ENCODE measurements around the gene TRPV2. TPM values are rescaled to one million over a fixed set of nuclear protein-coding genes. Genes with fewer than 3 reads are reported as not detected.
A peak's percentile ranks its signal among the peaks of the same experiment; 100 is the strongest.

TRPV2 gene
- total RNA-seq, 1 donor from 2014 or later = 8.4 TPM

GRCh38 chr17:16463358-16464302 lies 48.3 kb downstream of the TRPV2 start:
- H3K9ac ChIP-seq (ENCODE audit: low read depth in 1 of 3, low read length in 3 of 3) = no peak overlapping the region
- H3K4me3 ChIP-seq (ENCODE audit: low read length in 3 of 3) = no peak overlapping the region
- H3K27ac ChIP-seq (ENCODE audit: low read depth, low read length) = no peak overlapping the region
- H3K4me1 ChIP-seq (ENCODE audit: control insufficient read depth in 3 of 3, insufficient read depth in 3 of 3, low read length in 3 of 3) = peaks cover 9 to 17% (median 14%) of the 10 kb centered on the region in 3 donors
- no peaks in the 10 kb centered on the region for H3K27me3 ChIP-seq (ENCODE audit: control insufficient read depth in 3 of 3, insufficient read depth in 3 of 3, low read length in 3 of 3)
- H3K36me3 ChIP-seq (ENCODE audit: control insufficient read depth in 3 of 3, insufficient read depth in 3 of 3, low read length in 3 of 3) = peaks cover 0 to 4% (median 0%) of the 10 kb centered on the region in 3 donors
- no peaks in the 10 kb centered on the region for H3K9me3 ChIP-seq (ENCODE audit: control insufficient read depth in 3 of 3, low read length in 3 of 3)

DNA sequence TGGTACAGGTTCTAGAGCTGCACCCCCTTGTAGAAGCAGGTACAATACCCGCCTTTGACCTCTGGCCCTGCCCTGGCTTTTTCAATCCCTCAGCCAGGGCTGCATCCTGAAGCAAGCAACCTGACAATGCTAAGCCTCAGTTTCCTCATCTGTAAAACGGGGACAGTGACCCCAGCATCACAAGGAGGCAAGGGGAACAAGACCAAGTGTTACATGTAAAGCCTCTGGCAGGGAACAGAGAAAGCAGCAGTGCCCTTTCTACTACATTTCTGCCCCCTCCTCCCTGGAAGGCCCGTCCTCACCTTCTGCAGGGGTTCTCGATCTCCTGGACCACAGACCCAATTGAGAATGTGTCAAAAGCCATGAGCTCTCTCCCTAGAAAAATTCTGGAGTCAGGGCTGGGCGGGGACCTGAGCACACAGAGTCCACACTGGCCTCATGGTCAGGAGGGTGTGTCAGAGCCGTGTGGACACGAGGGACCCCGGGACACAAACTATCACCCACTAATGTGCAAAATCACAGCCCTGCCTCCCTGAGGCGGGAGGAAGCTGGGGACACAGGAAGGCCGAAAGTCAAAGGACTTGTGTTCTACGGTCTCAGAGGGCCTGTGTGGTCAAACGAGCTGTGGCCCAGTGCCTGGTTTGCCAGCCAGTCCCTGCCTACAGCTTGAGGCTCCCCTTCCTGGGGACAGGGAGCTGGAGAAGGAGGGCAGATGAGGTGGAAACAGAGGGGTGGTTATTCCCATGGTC lies 49.1 kb downstream of the TRPV2 start:
- Histone ChIP-seq H3K27me3 (ENCODE audit: control insufficient read depth in 3 of 3, insufficient read depth in 3 of 3, low read length in 3 of 3) (no peaks in the 10 kb centered on the region), H3K4me3 (ENCODE audit: low read length in 3 of 3) (no peak overlapping the region), H3K27ac (ENCODE audit: low read depth, low read length) (no peak overlapping the region), H3K9ac (ENCODE audit: low read depth in 1 of 3, low read length in 3 of 3) (no peak overlapping the region), H3K9me3 (ENCODE audit: control insufficient read depth in 3 of 3, low read length in 3 of 3) (no peaks in the 10 kb centered on the region), H3K4me1 (ENCODE audit: control insufficient read depth in 3 of 3, insufficient read depth in 3 of 3, low read length in 3 of 3) (peaks cover 9 to 17% (median 15%) of the 10 kb centered on the region in 3 donors), H3K36me3 (ENCODE audit: control insufficient read depth in 3 of 3, insufficient read depth in 3 of 3, low read length in 3 of 3) (peaks cover 0 to 4% (median 0%) of the 10 kb centered on the region in 3 donors)

DNA sequence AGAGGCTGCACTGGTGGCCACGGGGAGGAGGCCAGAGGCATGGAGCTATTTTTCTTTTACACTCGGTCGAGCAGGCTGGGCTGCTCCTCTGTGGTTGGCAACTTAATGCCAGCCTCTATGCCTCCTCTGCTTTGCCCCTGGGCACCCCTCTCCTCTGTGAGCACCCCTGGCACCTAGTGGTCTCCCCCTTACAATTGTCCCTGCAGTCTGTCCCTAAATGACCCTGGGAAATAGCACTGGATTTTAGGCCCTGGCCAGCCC lies 49.6 kb downstream of the TRPV2 start:
- H3K4me3 ChIP-seq (ENCODE audit: low read length in 3 of 3) = no peak overlapping the region
- peaks cover 0 to 4% (median 0%) of the 10 kb centered on the region in 3 donors for H3K36me3 ChIP-seq (ENCODE audit: control insufficient read depth in 3 of 3, insufficient read depth in 3 of 3, low read length in 3 of 3)

DNA sequence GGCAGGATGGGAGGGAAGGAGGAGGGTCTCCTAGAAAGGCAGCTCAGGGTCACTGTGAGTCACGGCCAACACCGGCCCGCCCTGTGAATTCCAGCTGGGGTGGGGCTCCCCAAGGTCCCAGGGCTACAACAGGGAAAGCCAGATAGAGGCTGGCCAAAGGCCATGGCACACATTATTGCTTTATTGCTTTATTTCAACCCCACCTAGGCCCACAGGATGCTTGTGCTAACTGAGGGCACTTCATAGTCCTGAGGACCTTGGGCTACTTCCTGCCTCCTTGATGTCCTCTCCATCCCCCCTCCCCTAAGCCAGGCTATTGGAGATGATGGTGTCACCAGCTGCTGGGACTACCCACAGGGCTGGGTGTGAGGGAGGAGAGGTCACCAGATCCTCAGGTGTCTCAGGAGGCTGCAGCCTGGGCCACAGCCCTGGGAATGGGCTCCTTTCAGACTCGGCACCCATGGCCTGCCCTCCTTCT lies 50.5 kb downstream of the TRPV2 start:
- peaks cover 20 to 31% (median 29%) of the 10 kb centered on the region in 3 donors for H3K4me1 ChIP-seq (ENCODE audit: control insufficient read depth in 3 of 3, insufficient read depth in 3 of 3, low read length in 3 of 3)
- H3K27ac ChIP-seq (ENCODE audit: low read depth, low read length) = no peak overlapping the region
- H3K27me3 ChIP-seq (ENCODE audit: control insufficient read depth in 3 of 3, insufficient read depth in 3 of 3, low read length in 3 of 3) = peaks cover 0 to 11% (median 0%) of the 10 kb centered on the region in 3 donors
- H3K9me3 ChIP-seq (ENCODE audit: control insufficient read depth in 3 of 3, low read length in 3 of 3) = no peaks in the 10 kb centered on the region
- peaks cover 0 to 4% (median 0%) of the 10 kb centered on the region in 3 donors for H3K36me3 ChIP-seq (ENCODE audit: control insufficient read depth in 3 of 3, insufficient read depth in 3 of 3, low read length in 3 of 3)
- H3K9ac ChIP-seq (ENCODE audit: low read depth in 1 of 3, low read length in 3 of 3) = no peak overlapping the region
- H3K4me3 ChIP-seq (ENCODE audit: low read length in 3 of 3) = no peak overlapping the region

More for the DNA sequence above, 49.6 kb downstream of the TRPV2 start:
- no peaks in the 10 kb centered on the region for H3K9me3 ChIP-seq (ENCODE audit: control insufficient read depth in 3 of 3, low read length in 3 of 3)
- H3K27me3 ChIP-seq (ENCODE audit: control insufficient read depth in 3 of 3, insufficient read depth in 3 of 3, low read length in 3 of 3) = peaks cover 0 to 4% (median 0%) of the 10 kb centered on the region in 3 donors
- H3K4me1 ChIP-seq (ENCODE audit: control insufficient read depth in 3 of 3, insufficient read depth in 3 of 3, low read length in 3 of 3) = peaks cover 13 to 22% (median 20%) of the 10 kb centered on the region in 3 donors
- no peak overlapping the region for H3K9ac ChIP-seq (ENCODE audit: low read depth in 1 of 3, low read length in 3 of 3)
- H3K27ac ChIP-seq (ENCODE audit: low read depth, low read length) = no peak overlapping the region

- no peaks in the 10 kb centered on the region for H3K9me3 ChIP-seq (ENCODE audit: control insufficient read depth in 3 of 3, low read length in 3 of 3)
- H3K36me3 ChIP-seq (ENCODE audit: control insufficient read depth in 3 of 3, insufficient read depth in 3 of 3, low read length in 3 of 3) = peaks cover 0 to 4% (median 0%) of the 10 kb centered on the region in 3 donors
- no peak overlapping the region for H3K4me3 ChIP-seq (ENCODE audit: low read length in 3 of 3)
- peaks cover 0 to 15% (median 0%) of the 10 kb centered on the region in 3 donors for H3K27me3 ChIP-seq (ENCODE audit: control insufficient read depth in 3 of 3, insufficient read depth in 3 of 3, low read length in 3 of 3)
- H3K27ac ChIP-seq (ENCODE audit: low read depth, low read length) = no peak overlapping the region
- peaks cover 20 to 35% (median 30%) of the 10 kb centered on the region in 3 donors for H3K4me1 ChIP-seq (ENCODE audit: control insufficient read depth in 3 of 3, insufficient read depth in 3 of 3, low read length in 3 of 3)
- H3K9ac ChIP-seq (ENCODE audit: low read depth in 1 of 3, low read length in 3 of 3) = no peak overlapping the region
Measured at GRCh38 chr17:16466407-16466806, 51.0 kb downstream of the TRPV2 start.

DNA sequence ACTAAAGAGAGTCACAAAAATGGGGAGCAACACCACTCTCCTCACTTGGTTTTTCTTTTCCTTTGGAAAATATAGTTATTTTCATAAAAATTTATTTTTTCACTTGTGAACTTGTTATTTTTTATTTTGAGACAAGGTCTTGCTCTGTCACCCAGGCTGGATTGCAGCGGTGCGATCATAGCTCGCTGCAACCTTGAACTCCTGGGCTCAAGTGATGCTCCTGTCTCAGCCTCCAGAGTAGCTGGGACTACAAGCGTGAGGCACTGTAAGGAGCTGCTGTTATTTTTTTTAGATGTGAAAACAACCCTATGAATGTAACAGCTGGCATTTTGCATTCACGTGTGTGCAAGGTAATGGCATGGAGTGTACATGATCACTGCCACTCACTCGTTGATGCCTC lies 51.7 kb downstream of the TRPV2 start:
- peaks cover 20 to 35% (median 30%) of the 10 kb centered on the region in 3 donors for H3K4me1 ChIP-seq (ENCODE audit: control insufficient read depth in 3 of 3, insufficient read depth in 3 of 3, low read length in 3 of 3)
- peaks cover 0 to 20% (median 0%) of the 10 kb centered on the region in 3 donors for H3K27me3 ChIP-seq (ENCODE audit: control insufficient read depth in 3 of 3, insufficient read depth in 3 of 3, low read length in 3 of 3)
- peaks cover 0 to 4% (median 0%) of the 10 kb centered on the region in 3 donors for H3K36me3 ChIP-seq (ENCODE audit: control insufficient read depth in 3 of 3, insufficient read depth in 3 of 3, low read length in 3 of 3)
- H3K4me3 ChIP-seq (ENCODE audit: low read length in 3 of 3) = no peak overlapping the region
- H3K9ac ChIP-seq (ENCODE audit: low read depth in 1 of 3, low read length in 3 of 3) = no peak overlapping the region
- no peaks in the 10 kb centered on the region for H3K9me3 ChIP-seq (ENCODE audit: control insufficient read depth in 3 of 3, low read length in 3 of 3)
- H3K27ac ChIP-seq (ENCODE audit: low read depth, low read length) = no peak overlapping the region

DNA sequence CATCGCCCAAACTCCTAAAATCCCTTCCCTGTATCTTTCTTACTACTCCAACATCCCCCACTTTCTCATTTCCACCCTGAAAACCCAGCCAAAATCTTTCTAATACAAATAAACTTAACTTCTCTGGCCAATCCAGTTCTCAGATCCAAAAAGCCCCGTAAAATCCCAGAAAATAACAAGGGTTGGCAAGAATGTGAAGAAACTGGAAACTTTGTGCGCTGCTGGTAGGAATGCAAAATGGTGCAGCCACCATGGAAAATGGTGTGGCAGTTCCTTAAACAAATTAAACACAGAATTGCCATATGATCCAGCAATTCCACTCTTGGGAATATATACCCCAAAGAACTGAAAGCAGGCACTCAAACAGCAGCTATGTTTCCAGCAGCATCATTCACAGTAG lies 52.5 kb downstream of the TRPV2 start:
- Histone ChIP-seq H3K27me3 (ENCODE audit: control insufficient read depth in 3 of 3, insufficient read depth in 3 of 3, low read length in 3 of 3) (peaks cover 0 to 22% (median 3%) of the 10 kb centered on the region in 3 donors), H3K4me1 (ENCODE audit: control insufficient read depth in 3 of 3, insufficient read depth in 3 of 3, low read length in 3 of 3) (peaks cover 20 to 31% (median 29%) of the 10 kb centered on the region in 3 donors), H3K27ac (ENCODE audit: low read depth, low read length) (no peak overlapping the region), H3K9me3 (ENCODE audit: control insufficient read depth in 3 of 3, low read length in 3 of 3) (no peaks in the 10 kb centered on the region), H3K36me3 (ENCODE audit: control insufficient read depth in 3 of 3, insufficient read depth in 3 of 3, low read length in 3 of 3) (peaks cover 0 to 2% (median 0%) of the 10 kb centered on the region in 3 donors), H3K4me3 (ENCODE audit: low read length in 3 of 3) (no peak overlapping the region), H3K9ac (ENCODE audit: low read depth in 1 of 3, low read length in 3 of 3) (no peak overlapping the region)

GRCh38 chr17:16468428-16468992 lies 53.1 kb downstream of the TRPV2 start:
- Histone ChIP-seq H3K4me1 (ENCODE audit: control insufficient read depth in 3 of 3, insufficient read depth in 3 of 3, low read length in 3 of 3) (peaks cover 20 to 29% (median 23%) of the 10 kb centered on the region in 3 donors), H3K27me3 (ENCODE audit: control insufficient read depth in 3 of 3, insufficient read depth in 3 of 3, low read length in 3 of 3) (peaks cover 0 to 23% (median 3%) of the 10 kb centered on the region in 3 donors), H3K9ac (ENCODE audit: low read depth in 1 of 3, low read length in 3 of 3) (no peak overlapping the region), H3K36me3 (ENCODE audit: control insufficient read depth in 3 of 3, insufficient read depth in 3 of 3, low read length in 3 of 3) (no peaks in the 10 kb centered on the region), H3K27ac (ENCODE audit: low read depth, low read length) (no peak overlapping the region), H3K9me3 (ENCODE audit: control insufficient read depth in 3 of 3, low read length in 3 of 3) (no peaks in the 10 kb centered on the region), H3K4me3 (ENCODE audit: low read length in 3 of 3) (no peak overlapping the region)

DNA sequence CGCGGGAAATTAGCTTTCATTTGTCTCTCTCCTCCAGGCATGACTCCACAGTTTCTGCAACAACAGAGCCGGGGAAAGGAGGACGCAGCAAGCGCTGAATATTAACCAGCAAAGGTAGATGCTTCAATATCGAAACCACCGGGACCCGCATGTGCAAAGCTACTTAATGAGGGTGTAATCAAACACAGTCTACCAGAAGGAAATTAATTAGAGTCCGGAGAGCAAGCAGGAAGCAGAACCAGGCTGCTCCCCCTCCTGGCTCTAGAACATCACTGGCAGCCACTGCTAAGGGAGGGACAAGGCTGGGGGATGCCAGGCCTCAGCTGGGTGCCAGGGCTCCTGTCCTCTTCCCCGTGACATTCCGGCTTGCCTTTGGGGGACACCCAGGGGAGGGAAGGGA lies 54.9 kb downstream of the TRPV2 start:
- Histone ChIP-seq H3K36me3 (ENCODE audit: control insufficient read depth in 3 of 3, insufficient read depth in 3 of 3, low read length in 3 of 3) (no peaks in the 10 kb centered on the region), H3K4me1 (ENCODE audit: control insufficient read depth in 3 of 3, insufficient read depth in 3 of 3, low read length in 3 of 3) (peaks cover 16 to 25% (median 17%) of the 10 kb centered on the region in 3 donors), H3K27me3 (ENCODE audit: control insufficient read depth in 3 of 3, insufficient read depth in 3 of 3, low read length in 3 of 3) (peaks cover 0 to 26% (median 3%) of the 10 kb centered on the region in 3 donors), H3K9me3 (ENCODE audit: control insufficient read depth in 3 of 3, low read length in 3 of 3) (no peaks in the 10 kb centered on the region), H3K9ac (ENCODE audit: low read depth in 1 of 3, low read length in 3 of 3) (peak overlapping the region in 1 of 3 donors; percentile 55), H3K27ac (ENCODE audit: low read depth, low read length) (no peak overlapping the region), H3K4me3 (ENCODE audit: low read length in 3 of 3) (peak overlapping the region in 1 of 3 donors; percentile 29)
